A204.1 (cell line): ENCODE measurements around the gene HYLS1.

Experiments
- FAIRE-seq: peaks from 2 replicates; lab custom pipeline; 2012; peaks lifted over from hg19 to GRCh38; lab: Jason Lieb, UNC

HYLS1 gene

DNA sequence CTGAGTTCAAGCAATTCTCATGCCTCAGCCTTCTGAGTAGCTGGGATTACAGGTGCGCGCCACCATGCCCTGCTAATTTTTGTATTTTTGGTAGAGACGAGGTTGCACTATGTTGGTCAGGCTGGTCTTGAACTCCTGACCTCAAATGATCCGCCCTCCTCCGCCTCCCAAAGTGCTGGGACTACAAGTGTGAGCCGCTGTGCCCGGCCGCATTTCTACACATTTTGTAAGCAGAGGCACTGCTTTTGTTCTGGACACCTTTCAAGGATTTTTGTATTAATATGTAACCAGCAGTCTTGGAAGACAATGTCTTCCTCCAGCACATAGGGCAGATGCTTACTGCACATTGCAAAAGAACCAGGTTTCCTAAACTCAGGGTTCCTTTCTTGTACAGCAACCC is 47.0 kb downstream of the HYLS1 start:
- no peak for FAIRE-seq

DNA sequence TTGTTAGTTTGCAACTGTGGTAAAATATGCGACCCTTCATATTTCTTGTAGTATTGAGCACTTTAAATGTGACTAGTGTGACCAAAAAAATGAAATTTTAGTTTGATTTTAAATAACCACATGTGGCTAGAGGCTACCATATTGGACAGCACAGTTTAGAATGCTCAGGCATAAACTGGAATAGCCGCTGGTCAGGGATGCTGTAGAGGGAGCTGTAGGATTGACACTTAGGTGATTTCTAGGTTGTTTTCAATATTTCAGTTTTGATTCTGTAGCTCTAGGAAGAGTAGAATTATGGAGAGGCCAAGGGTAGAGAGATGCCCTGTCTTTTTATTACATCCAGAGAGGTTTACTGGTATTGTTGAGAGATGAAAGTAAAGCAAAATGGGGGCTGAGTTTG is 47.6 kb downstream of the HYLS1 start:
- no peak for FAIRE-seq

DNA sequence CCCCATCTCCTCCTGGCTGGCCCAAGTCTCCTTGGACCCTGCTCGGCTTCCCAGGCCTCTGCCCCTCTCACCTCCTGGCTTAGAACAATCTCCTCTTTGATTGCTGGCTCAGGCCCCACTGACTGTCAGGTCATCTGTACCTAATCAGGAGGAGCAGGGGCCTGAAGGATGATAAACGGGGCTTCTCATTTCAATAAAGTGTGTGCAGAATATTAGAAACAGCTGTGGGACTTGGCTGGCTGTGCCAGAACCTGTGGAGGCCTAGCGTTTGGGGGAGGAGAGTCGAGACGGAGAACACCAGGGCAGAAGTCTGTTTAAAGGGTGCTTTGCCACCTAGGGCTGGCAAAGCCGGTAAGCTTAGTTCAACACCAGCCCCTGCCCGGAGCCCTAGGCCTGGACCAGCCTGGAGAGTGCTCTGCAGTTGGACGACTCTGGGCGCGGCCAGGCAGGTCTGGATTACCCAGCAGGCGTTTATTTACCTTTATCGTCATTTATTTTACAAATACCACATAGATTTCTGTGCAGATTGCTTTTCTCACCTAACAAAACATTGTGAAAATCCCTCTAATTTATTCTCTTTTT is 48.2 kb downstream of the HYLS1 start:
- no peak for FAIRE-seq

DNA sequence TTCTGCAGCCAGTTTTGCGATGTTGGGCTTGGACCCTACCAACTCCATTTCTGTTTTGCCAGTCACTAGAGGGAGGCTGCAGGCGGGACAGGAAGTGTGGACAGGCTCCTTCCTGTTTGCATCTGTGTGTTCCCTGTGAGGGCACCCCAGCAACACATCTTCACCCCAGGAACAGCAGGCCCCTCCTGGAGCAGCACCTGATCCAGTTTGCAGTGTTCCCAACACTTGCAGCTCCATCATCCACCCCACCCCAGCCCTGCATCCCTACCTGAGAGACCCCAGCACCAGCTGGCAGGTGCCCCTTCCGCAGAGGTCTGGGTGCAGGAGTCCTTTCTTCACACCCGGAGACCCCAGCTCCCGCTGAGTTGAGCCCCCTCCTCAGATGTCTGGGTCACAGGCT is 51.0 kb downstream of the HYLS1 start:
- no peak for FAIRE-seq

DNA sequence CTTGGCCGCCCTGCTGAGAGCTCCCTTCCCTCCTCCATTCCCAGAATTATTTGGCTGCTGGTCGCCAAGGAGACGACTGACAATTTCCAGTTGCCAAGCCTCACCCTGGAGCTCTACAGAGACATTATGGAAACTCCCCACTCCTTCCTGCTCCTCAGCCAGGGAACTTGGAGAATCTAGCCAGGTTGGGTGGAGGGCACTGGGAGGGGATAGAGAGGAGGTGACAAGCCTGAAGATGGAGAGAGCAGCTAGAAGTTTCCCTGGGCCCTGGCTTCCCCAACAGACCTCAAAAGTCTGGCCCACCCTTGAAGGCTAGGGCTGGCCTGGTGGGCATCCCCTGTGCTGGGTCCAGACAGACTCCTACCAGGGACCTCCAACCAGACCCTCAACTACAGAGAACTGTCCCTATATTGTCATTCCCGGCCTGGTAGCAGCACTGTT is 51.6 kb downstream of the HYLS1 start:
- no peak for FAIRE-seq

DNA sequence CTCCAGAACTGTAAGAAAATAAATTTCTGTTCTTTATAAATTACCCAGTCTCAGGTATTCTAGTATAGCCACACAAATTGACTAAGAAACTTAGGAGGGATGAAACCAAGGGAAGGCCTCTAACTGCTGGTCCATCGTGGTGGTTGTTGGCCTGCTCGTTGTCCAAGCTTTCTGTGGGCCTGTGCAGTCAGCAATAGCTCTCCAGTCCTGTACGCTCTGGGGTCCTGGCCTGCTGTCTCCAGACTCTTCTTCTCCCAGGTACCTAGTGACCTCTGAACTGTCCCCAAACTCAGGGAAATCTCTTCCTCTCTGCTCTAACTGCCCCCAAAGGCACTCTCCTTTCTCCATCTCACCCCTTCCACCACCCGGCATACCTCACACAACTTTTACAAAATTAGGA is 52.7 kb downstream of the HYLS1 start:
- FAIRE-seq: no peak

DNA sequence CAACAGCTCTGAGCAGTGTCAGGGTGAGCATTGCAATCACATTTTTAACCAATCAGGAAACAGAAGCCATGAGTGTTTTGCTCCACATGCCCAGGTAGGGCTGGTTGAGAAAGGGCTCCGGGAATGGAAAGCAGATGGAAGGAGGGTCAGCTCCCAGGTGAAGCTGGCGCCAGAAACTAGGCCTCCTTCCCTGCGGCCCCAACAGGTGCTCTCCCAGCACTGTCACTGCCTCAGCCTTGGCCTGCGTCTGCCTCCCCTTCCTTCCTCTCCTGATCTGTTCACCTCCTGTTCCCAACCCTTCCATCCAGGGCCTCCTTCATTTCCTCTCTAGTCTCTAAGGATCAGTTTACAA is 53.8 kb downstream of the HYLS1 start:
- no peak for FAIRE-seq

DNA sequence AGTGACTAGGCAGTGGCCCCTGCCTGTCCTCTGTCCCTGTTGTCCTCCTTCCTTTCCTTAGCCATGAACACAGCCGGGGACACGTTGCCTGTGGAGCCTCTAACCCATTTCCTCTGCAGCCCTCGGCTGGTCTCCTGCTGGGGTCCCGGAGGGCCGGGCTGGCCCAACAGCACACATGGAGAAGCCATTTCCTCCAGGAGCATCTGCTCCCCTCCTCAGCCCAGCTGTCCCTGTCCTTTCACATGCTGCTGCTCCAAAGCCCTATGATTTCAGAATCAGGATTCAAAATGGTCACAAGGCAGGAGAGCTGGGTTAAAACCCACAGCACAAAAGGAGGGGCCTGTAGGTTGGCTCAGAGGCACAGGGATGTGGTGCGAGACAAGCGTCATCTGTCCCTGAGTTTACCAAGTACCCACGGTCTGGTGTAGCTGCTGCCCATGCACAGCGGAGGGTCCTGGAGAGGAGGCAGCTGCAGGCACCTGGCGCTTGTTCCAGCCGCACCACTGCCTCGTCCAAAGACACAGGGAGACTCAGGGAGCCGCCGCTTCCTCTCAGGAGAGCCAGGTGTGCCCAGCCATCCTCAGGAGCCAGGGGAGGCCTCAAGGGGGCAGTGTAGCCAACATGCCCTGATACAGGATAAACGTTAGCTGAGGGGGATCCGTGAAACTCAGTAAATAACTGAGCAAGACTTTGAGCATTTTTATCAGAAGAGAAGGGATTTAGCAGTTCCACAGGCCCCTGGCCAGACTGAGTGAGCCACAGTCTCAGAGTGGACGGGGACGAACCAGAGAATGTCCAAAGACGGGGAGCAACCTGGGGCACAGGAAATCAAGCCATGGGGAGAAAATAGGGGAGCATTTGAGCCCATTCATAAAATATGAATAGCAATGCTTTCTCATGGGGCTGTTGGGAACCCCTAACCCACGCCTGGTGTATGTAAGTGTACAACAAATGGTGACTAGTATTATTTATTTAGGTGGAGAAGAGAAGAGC is 54.4 kb downstream of the HYLS1 start:
- no peak for FAIRE-seq

DNA sequence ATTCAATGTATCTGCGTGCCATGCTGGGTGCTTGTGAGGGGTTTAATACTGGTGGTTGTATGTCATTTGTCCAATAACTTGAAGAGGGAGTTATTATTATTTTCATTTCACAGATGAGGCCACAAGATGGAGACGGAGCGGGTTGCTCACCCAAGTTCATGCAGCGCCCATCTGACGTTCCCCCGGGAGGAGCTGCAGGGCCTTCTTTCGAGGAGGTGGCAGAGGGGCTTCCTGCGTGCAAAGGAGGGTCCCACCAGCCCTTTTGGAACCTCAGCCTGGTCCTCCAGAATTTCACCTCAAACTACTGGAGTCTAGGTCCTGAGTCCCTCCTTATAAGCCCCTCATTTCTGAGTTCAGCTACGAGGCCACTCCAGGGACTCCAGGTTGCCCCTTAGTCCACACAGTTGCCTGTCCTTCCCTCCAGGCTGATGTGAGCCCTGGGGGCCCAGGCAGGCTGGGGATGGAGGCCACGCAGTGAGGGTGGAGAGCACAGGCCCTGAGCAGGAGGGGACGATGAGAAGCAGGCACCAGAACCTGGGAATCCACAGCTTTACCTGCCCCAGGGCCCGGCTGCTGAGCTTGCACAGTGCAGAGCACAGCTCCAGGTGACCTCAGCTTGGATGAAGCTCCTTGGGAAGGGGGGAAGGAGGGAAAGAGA is 55.4 kb downstream of the HYLS1 start:
- no peak for FAIRE-seq

DNA sequence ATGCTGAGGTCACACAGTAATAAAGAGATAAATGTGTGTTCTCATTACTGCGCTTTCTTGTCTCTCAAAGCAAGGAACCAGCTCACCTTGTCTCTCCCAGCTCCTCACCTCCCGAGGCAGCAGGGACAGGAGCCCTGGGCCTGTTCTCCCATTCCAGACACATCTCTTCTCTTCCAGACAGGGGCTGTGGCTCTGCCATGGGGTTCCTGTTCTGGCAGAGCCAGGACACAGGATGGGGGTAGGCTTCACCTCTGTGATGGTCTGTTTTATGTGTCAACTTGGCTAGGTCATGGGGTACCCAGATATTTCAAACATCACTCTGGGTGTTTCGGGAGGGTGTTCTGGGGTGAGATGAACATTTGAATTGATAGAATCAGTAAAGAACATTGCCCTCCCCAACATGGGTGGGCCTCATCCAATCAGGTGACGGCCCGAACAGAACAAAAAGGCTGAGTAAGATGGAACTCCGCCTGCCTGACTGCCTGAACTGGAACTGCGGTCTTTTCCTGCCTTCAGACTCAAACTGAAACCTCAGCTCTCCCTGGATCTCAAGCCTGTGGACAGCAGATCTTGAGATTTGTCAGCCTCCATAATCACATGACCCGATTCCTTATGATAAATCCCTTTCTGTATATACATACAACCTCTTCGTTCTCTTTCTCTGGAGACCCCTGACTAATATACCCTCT is 56.3 kb downstream of the HYLS1 start:
- FAIRE-seq: no peak

DNA sequence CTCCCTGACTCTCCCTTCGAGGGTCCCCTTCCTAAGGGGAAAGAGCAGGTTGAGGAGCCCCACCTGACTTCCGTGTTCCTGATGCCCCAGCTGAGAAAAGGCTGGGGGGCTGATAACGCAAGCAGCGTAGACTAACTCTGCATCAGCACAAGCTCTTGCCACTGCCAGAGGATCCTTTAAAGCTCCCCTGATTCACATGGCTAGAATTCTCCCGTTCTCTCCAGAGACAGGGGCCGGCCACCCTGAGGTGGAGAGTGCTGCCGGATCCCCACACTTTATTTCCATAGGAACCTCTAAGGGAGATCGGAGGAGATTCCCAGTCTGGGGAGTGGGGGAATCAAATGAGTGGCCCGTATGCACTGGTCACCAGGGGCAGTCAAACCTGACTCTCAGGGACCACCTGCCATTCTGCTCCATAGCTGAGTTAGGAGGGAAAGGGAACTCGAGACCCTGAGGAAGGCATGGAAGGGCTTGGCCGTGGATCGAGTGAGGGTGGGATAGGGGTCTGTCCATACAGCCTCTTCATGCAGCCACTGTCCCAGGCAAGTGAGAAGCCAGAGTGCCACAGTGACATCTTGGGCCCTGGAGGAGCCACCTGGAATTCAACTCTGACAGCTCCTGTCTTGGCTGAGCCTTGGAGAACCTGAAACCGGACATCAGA is 57.0 kb downstream of the HYLS1 start:
- FAIRE-seq: no peak

DNA sequence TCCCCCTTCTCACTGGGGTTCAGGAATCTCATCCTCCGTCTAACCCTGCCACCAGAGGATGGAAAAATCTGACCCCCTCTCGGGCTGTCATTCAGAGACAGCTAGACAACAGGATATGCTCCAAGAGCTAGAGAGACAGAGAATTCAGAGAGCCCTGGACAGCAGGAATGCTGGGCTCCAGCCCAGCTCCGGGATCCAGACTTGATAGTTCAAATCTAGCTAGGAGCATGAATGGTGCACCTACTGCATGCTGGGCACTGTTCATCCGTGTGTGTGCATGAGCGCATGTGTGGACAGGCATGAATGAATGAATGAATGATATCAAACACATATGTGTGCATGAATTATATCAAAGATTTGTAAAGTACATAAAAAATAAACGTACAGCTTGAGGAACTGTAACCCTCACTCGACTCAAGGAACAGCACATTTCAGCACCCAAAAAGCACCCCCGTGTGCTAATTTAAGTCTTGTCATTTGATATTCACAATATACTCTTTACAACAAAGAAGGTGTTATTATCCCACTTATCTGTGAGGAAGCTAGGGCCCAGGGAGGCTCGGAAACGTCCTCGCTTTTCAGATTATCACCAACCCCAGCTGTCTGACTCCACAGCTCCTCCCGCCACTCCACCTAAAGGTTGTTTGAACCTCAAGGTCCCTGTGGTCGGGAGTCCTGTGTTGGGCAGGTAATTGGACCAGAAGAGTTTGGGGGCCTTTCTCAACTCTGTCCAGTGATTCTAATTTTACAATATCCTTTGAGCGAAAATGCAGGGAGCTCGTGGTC is 57.7 kb downstream of the HYLS1 start:
- FAIRE-seq: no peak

DNA sequence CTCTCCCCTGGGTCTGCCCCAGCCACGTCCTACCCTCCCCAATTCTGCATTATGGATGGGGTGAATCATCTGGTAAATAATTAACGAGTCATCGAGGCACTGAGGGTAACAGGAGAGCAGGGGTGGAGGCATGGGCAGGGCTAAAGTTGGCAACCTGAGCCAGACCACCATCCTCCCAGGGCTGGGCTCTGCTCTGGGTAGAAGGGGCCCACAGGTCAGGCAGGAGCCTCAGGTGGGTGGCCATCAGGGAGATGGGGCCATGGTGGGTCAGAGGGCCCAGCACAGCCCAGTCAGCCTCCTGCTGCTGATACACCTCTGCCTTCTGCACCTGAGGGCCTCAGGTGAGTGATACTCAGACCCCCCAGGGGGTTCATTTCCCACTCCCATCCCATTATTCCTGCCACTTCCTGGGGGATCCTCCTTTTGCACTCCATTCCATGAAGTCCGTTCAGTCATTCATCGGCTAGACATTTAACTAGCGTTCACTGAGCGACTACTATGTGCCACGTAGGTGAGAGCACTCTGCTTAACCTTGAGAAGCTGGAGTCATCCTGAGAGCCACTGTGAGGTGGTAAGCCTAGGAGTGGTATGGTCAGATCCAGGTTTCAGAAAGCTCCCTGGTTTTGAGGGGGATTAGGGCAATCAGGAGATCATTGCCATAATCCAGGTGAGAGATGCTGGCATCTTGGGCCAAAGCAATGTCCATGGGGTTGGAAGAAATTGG is 58.5 kb downstream of the HYLS1 start, which contains the start of gene VSIG10L2:
Gene VSIG10L2, plus strand, starts transcription at position 248 of the 724 bp plus-strand sequence. Its CDS starts 12 bp downstream, at position 260.
- no peak for FAIRE-seq

DNA sequence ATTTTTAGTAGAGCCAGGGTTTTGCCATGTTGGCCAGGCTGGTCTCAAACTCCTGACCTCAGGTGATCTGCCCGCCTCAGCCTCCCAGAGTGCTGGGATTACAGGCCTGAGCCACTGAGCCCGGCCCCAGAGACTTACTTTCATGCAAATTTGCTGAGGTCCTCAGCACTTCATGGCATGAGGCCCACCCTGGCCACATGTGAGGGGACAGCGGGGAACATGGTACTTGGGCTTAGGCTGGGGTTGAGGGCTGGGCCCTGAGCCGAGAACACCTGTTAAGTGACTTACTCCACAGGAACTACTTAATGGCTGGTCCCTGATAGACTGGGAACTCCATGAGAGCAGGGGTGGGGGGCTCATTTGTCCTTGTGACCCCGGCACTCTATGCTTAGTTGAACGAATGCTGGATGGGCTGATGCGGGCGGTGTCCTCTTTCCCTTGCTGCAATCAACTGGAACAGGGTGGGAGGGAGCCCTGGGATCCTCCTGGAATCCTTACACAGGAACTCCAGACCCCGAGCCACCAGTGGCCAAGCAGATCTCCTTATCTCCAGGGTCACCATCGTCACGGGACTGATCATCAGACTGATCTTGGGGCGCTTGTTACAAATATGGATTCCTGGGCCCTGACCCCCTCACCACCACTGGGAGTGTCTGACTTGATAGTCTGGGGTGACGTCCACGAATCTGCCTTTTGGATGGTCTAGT is 59.4 kb downstream of the HYLS1 start:
- FAIRE-seq: no peak

DNA sequence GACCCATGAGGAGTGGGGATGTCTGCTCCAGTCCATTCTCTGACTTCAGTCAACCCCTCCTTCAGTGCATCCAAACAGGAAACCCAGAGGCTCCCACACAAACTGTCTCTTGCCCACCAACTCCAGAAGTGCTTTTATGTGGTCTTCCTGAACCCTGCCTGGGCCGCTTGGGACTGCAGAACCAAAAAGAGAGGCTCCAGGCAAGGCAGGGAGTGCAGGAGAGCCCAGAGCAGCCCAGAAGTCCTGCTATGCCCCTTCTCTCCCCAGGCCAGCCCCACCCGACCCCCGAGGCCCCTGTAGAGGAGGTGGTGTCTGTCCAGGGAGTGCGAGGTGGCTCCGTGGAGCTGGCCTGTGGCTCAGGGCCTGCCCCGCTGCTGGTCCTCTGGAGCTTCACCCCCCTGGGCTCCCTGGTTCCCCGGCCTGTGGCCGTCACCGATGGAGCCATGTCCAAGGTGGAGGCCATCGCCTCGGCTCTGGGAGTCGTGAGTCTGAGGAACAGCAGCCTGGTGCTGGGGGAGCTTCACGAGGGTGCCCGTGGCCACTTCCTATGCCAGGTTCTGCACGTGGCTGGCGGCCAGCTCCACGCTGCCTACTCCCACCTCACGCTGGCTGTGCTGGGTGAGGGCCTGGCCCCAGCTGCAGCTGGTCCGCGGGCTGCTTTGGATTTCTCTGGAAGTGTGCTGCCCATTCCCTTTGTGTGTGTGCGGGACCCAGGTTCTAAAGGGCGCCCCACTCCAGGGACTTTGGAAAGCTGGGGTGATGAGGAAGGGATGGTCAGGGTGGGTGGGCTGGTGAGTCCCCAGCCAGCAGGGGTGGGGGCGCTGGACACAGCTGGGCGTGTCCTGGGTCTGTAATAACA is 60.2 kb downstream of the HYLS1 start:
- FAIRE-seq: no peak

DNA sequence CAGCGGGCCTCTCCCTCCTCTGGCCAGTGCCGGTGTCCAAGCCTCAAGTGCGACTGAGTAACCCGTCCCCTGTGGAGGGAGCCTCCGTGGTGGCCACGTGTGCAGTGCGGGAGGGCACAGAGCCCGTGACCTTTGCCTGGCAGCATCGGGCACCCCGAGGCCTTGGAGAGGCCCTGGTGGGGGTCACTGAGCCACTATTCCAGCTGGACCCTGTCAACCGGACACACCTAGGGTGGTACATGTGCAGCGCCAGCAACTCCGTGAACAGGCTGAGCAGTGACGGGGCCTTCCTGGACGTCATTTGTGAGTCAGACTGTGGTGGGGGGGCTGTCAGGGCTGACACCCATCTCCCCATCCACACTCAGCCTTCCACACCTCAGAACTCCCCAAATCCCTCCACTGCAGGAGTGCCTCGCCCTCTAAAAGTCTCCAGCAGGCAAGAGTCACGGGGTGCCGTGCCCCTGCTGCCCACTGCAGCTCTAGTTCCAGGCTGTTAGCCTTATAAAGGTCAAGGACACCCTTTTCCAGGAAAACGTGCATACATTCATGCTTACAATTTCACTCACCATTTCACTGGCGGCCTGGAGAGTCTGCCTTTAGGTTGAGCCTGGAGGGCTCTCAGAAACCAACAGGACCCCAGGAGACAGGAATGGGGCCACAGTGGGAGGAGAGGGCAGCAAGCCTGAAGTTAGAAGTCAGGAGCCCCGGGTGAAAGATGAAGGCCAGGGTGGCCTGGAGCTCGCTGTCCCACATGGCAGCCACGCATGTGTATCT is 61.0 kb downstream of the HYLS1 start:
- no peak for FAIRE-seq

DNA sequence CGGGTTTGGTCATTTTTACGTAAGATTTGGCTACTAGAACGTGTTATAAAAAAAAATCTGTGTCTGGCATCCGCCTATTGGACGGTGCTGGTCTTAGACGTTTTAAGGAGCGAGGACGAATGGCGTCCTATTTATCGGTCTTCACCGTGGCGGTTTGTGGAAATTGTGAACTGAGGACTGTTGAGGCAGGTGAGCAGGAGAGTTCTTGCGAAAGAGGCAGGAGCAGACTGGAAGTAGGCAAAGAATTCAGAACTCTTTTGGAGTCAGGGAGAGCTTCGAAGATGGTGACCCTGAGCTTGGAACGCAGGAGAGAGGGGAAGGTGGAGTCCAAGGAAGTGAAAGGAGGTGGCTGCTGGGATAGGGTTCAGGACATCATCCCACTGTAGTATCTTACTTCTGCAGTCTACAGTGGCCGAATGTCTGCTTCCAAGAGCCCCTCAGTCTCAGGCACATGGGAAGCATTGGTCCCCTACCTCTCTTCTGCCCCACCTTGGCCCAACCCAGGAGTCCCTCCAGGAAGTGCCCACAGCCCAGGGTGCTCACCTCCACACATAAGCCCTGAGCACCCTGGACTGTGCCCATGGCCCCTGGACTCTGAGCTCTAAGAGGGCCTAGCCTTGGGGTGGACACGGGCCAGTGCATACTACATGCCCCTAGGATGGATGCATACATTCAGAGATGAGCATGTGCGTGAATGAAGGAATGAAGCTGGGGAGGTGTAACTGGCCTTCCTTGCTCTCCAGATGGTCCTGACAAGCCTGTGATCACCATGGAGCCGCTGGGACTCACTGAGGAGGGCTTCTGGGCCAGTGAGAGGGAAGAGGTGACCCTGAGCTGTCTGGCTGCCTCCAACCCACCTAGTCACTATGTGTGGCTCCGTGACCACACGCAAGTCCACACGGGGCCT is 62.1 kb downstream of the HYLS1 start:
- FAIRE-seq: no peak
